Measurements from ENCODE around the gene TMEM115.

The TMEM115 gene

GRCh38 chr3:50352781-50353180 is 6.5 kb downstream of the TMEM115 start:
- Mint-ChIP-seq H3K4me3 (no peak overlapping the region), H3K9me3 (no peaks in the 10 kb centered on the region), H3K4me1 (ENCODE audit: low read depth) (peaks cover 78% of the 10 kb centered on the region), H3K27me3 (no peaks in the 10 kb centered on the region), H3K36me3 (ENCODE audit: low read depth) (peaks cover 96% of the 10 kb centered on the region), H3K27ac (peak overlapping the region; percentile 51)
- no peak for DNase-seq

- Mint-ChIP-seq H3K9me3 (no peaks in the 10 kb centered on the region), H3K4me3 (peak overlapping the region; percentile 98), H3K27ac (peak overlapping the region; percentile 100), H3K36me3 (ENCODE audit: low read depth) (peaks cover 92% of the 10 kb centered on the region), H3K4me1 (ENCODE audit: low read depth) (peaks cover 73% of the 10 kb centered on the region), H3K27me3 (no peaks in the 10 kb centered on the region)
- DNase-seq = no peak
Measured at GRCh38 chr3:50351323-50351697, 8.0 kb downstream of the TMEM115 start.

GRCh38 chr3:50350527-50351322 is 8.6 kb downstream of the TMEM115 start, which contains the start of the genes CYB561D2 and NPRL2:
Gene CYB561D2 (plus strand): TSS chr3:50350862. CDS start chr3:50351434, 572 bp downstream.
Gene NPRL2 (minus strand): TSS chr3:50350775. CDS start chr3:50350652, 123 bp downstream.
- H3K27ac Mint-ChIP-seq = peak within 1 kb of the TSS; percentile 100
- H3K9me3 Mint-ChIP-seq = no peaks in the 10 kb centered on the region
- H3K4me3 Mint-ChIP-seq = peak within 1 kb of the TSS; percentile 98
- H3K36me3 Mint-ChIP-seq (ENCODE audit: low read depth) = peaks cover 92% of the 10 kb centered on the region
- no peaks in the 10 kb centered on the region for H3K27me3 Mint-ChIP-seq
- peaks cover 71% of the 10 kb centered on the region for H3K4me1 Mint-ChIP-seq (ENCODE audit: low read depth)
- DNase-seq = peak; percentile 100

GRCh38 chr3:50350213-50350526 is 9.2 kb downstream of the TMEM115 start:
- Mint-ChIP-seq H3K36me3 (ENCODE audit: low read depth) (peaks cover 87% of the 10 kb centered on the region), H3K9me3 (no peaks in the 10 kb centered on the region), H3K4me1 (ENCODE audit: low read depth) (peaks cover 70% of the 10 kb centered on the region), H3K27me3 (no peaks in the 10 kb centered on the region), H3K27ac (peak overlapping the region; percentile 100), H3K4me3 (peak overlapping the region; percentile 98)
- no peak for DNase-seq

GRCh38 chr3:50347187-50347813 is 12.0 kb downstream of the TMEM115 start:
- no peak overlapping the region for H3K4me3 Mint-ChIP-seq
- peaks cover 58% of the 10 kb centered on the region for H3K36me3 Mint-ChIP-seq (ENCODE audit: low read depth)
- H3K9me3 Mint-ChIP-seq = no peaks in the 10 kb centered on the region
- DNase-seq = peak; percentile 78
- peak overlapping the region; percentile 82 for H3K27ac Mint-ChIP-seq
- H3K27me3 Mint-ChIP-seq = no peaks in the 10 kb centered on the region
- peaks cover 58% of the 10 kb centered on the region for H3K4me1 Mint-ChIP-seq (ENCODE audit: low read depth)

GRCh38 chr3:50345586-50346234 is 13.6 kb downstream of the TMEM115 start, which contains the start of gene ZMYND10:
Gene ZMYND10 (minus strand): TSS chr3:50345732. CDS start chr3:50345579, 153 bp downstream.
- H3K27me3 Mint-ChIP-seq = no peaks in the 10 kb centered on the region
- peaks cover 54% of the 10 kb centered on the region for H3K4me1 Mint-ChIP-seq (ENCODE audit: low read depth)
- peaks cover 45% of the 10 kb centered on the region for H3K36me3 Mint-ChIP-seq (ENCODE audit: low read depth)
- DNase-seq = peak; percentile 82
- H3K4me3 Mint-ChIP-seq = peak within 1 kb of the TSS; percentile 57
- peak within 1 kb of the TSS; percentile 35 for H3K27ac Mint-ChIP-seq
- no peaks in the 10 kb centered on the region for H3K9me3 Mint-ChIP-seq

- no peak for DNase-seq
- Mint-ChIP-seq H3K4me3 (no peak overlapping the region), H3K4me1 (ENCODE audit: low read depth) (peaks cover 49% of the 10 kb centered on the region), H3K9me3 (no peaks in the 10 kb centered on the region), H3K36me3 (ENCODE audit: low read depth) (peaks cover 42% of the 10 kb centered on the region), H3K27me3 (no peaks in the 10 kb centered on the region), H3K27ac (no peak overlapping the region)
Measured at GRCh38 chr3:50345008-50345407, 14.3 kb downstream of the TMEM115 start.

GRCh38 chr3:50342813-50343633 is 16.3 kb downstream of the TMEM115 start:
- peak overlapping the region; percentile 26 for H3K27ac Mint-ChIP-seq
- H3K9me3 Mint-ChIP-seq = no peaks in the 10 kb centered on the region
- H3K4me3 Mint-ChIP-seq = no peak overlapping the region
- peaks cover 47% of the 10 kb centered on the region for H3K4me1 Mint-ChIP-seq (ENCODE audit: low read depth)
- DNase-seq = no peak
- no peaks in the 10 kb centered on the region for H3K27me3 Mint-ChIP-seq
- peaks cover 38% of the 10 kb centered on the region for H3K36me3 Mint-ChIP-seq (ENCODE audit: low read depth)

GRCh38 chr3:50341996-50342650 is 17.2 kb downstream of the TMEM115 start:
- no peak overlapping the region for H3K27ac Mint-ChIP-seq
- H3K27me3 Mint-ChIP-seq = no peaks in the 10 kb centered on the region
- DNase-seq = no peak
- H3K4me1 Mint-ChIP-seq (ENCODE audit: low read depth) = peaks cover 39% of the 10 kb centered on the region
- no peaks in the 10 kb centered on the region for H3K9me3 Mint-ChIP-seq
- peaks cover 38% of the 10 kb centered on the region for H3K36me3 Mint-ChIP-seq (ENCODE audit: low read depth)
- peak overlapping the region; percentile 94 for H3K4me3 Mint-ChIP-seq

GRCh38 chr3:50341537-50341936 is 17.8 kb downstream of the TMEM115 start:
- no peak for DNase-seq
- Mint-ChIP-seq H3K4me1 (ENCODE audit: low read depth) (peaks cover 39% of the 10 kb centered on the region), H3K36me3 (ENCODE audit: low read depth) (peaks cover 41% of the 10 kb centered on the region), H3K9me3 (no peaks in the 10 kb centered on the region), H3K27ac (peak overlapping the region; percentile 90), H3K4me3 (peak overlapping the region; percentile 94), H3K27me3 (no peaks in the 10 kb centered on the region)

- DNase-seq = peak; percentile 85
- no peaks in the 10 kb centered on the region for H3K9me3 Mint-ChIP-seq
- no peaks in the 10 kb centered on the region for H3K27me3 Mint-ChIP-seq
- peaks cover 43% of the 10 kb centered on the region for H3K36me3 Mint-ChIP-seq (ENCODE audit: low read depth)
- peaks cover 40% of the 10 kb centered on the region for H3K4me1 Mint-ChIP-seq (ENCODE audit: low read depth)
- peak within 1 kb of the TSS; percentile 95 for H3K27ac Mint-ChIP-seq
- H3K4me3 Mint-ChIP-seq = peak within 1 kb of the TSS; percentile 94
Measured at GRCh38 chr3:50340448-50341329, 18.6 kb downstream of the TMEM115 start, which contains the start of gene RASSF1. Gene RASSF1 (minus strand): TSS chr3:50340836. CDS start chr3:50340805, 31 bp downstream.

- H3K4me1 Mint-ChIP-seq (ENCODE audit: low read depth) = peaks cover 42% of the 10 kb centered on the region
- DNase-seq = no peak
- H3K9me3 Mint-ChIP-seq = no peaks in the 10 kb centered on the region
- H3K4me3 Mint-ChIP-seq = peak overlapping the region; percentile 94
- peaks cover 48% of the 10 kb centered on the region for H3K36me3 Mint-ChIP-seq (ENCODE audit: low read depth)
- H3K27ac Mint-ChIP-seq = peak overlapping the region; percentile 95
- no peaks in the 10 kb centered on the region for H3K27me3 Mint-ChIP-seq
Measured at GRCh38 chr3:50340147-50340447, 19.2 kb downstream of the TMEM115 start.

Data from activated T-cell treated with anti-CD3 and anti-CD28 coated beads, Interleukin-2, amount 50 U/mL, for 24 hours (primary cell).